H9 (cell line): ENCODE results near the gene CHMP6. TPM values are rescaled to one million over a fixed set of nuclear protein-coding genes. Genes with fewer than 3 reads are reported as not detected.

Experiments used
- DNase-seq: peaks from one replicate; pipeline ENCODE4 v3.0.0-alpha.2; 2017
- H2AFZ ChIP-seq: one replicate; pipeline ENCODE4 v1.6.1; 2013; ENCODE audit warnings: mild to moderate bottlenecking, low read length, control low read depth, moderate library complexity
- H2AK5ac ChIP-seq: 2 replicates; pipeline ENCODE4 v1.6.1; 2013; ENCODE audit warnings: low read length, control low read depth, mixed read lengths; ENCODE audit not compliant: insufficient read length
- H2BK120ac ChIP-seq: one replicate; pipeline ENCODE4 v1.6.1; 2013; ENCODE audit warnings: low read depth, mild to moderate bottlenecking, low read length, control low read depth, inconsistent platforms; ENCODE audit not compliant: poor library complexity, severe bottlenecking
- H2BK12ac ChIP-seq: 2 replicates; pipeline ENCODE4 v1.6.1; 2013; ENCODE audit warnings: low read length, control low read depth, mixed read lengths, low read depth; ENCODE audit not compliant: insufficient read length
- H2BK15ac ChIP-seq: 2 replicates; pipeline ENCODE4 v1.6.1; 2013; ENCODE audit warnings: low read depth, low read length, control low read depth
- H2BK20ac ChIP-seq: one replicate; pipeline ENCODE4 v1.6.1; 2013; ENCODE audit warnings: low read depth, mild to moderate bottlenecking, low read length, control low read depth, inconsistent platforms; ENCODE audit not compliant: poor library complexity, severe bottlenecking
- H2BK5ac ChIP-seq: 2 replicates; pipeline ENCODE4 v1.6.1; 2013; ENCODE audit warnings: low read length, control low read depth, mixed read lengths; ENCODE audit not compliant: insufficient read length
- H3K14ac ChIP-seq: 2 replicates; pipeline ENCODE4 v1.6.1; 2013; ENCODE audit warnings: low read length, control low read depth; ENCODE audit not compliant: insufficient read depth
- H3K18ac ChIP-seq: 2 replicates; pipeline ENCODE4 v1.6.1; 2013; ENCODE audit warnings: low read depth, mild to moderate bottlenecking, mixed read lengths, low read length, control low read depth; ENCODE audit not compliant: insufficient read length
- H3K23ac ChIP-seq: 2 replicates; pipeline ENCODE4 v1.6.1; 2013; ENCODE audit warnings: low read length, control low read depth, mixed read lengths, low read depth; ENCODE audit not compliant: insufficient read length
- H3K23me2 ChIP-seq: 2 replicates; pipeline ENCODE4 v1.6.1; 2013; ENCODE audit warnings: low read depth, mild to moderate bottlenecking, mixed read lengths, low read length, control low read depth; ENCODE audit not compliant: insufficient read length, poor library complexity, severe bottlenecking
- H3K27ac ChIP-seq: 2 replicates; pipeline ENCODE4 v1.5.1; 2013; ENCODE audit warnings: low read length, control low read depth, mixed read lengths, low read depth; ENCODE audit not compliant: insufficient read length
- H3K27me3 ChIP-seq: 2 replicates; pipeline ENCODE4 v1.6.1; 2013; ENCODE audit warnings: low read length, control low read depth, inconsistent platforms; ENCODE audit not compliant: insufficient read depth
- H3K4ac ChIP-seq: 2 replicates; pipeline ENCODE4 v1.6.1; 2013; ENCODE audit warnings: low read depth, mild to moderate bottlenecking, control low read depth, inconsistent platforms, low read length, moderate library complexity
- H3K4me1 ChIP-seq: 2 replicates; pipeline ENCODE4 v1.6.1; 2013; ENCODE audit warnings: low read length, control low read depth, inconsistent platforms; ENCODE audit not compliant: insufficient read depth
- H3K4me2 ChIP-seq: 2 replicates; pipeline ENCODE4 v1.6.1; 2013; ENCODE audit warnings: low read length, control low read depth, mixed read lengths; ENCODE audit not compliant: insufficient read length, insufficient read depth
- H3K56ac ChIP-seq: 2 replicates; pipeline ENCODE4 v1.6.1; 2013; ENCODE audit warnings: low read depth, mild to moderate bottlenecking, mixed read lengths, low read length, control low read depth; ENCODE audit not compliant: insufficient read length
- H3K79me1 ChIP-seq: 2 replicates; pipeline ENCODE4 v1.6.1; 2013; ENCODE audit warnings: low read depth, mild to moderate bottlenecking, moderate library complexity, low read length, control low read depth, inconsistent platforms; ENCODE audit not compliant: insufficient read depth, poor library complexity, severe bottlenecking
- H3K79me2 ChIP-seq: 2 replicates; pipeline ENCODE4 v1.6.1; 2013; ENCODE audit warnings: low read length, control low read depth, inconsistent platforms; ENCODE audit not compliant: insufficient read depth
- H3K9ac ChIP-seq: 2 replicates; pipeline ENCODE4 v1.6.1; 2013; ENCODE audit warnings: low read length, control low read depth, mixed read lengths; ENCODE audit not compliant: insufficient read length; ENCODE audit errors: extremely low read depth
- H3K9me3 ChIP-seq: one replicate; pipeline ENCODE4 v1.6.1; 2013; ENCODE audit warnings: low read depth, low read length, inconsistent platforms; ENCODE audit not compliant: control insufficient read depth
- H3T11ph ChIP-seq: one replicate; pipeline ENCODE4 v1.6.1; 2013; ENCODE audit warnings: mild to moderate bottlenecking, low read length, control low read depth, inconsistent platforms
- H4K20me1 ChIP-seq: one replicate; pipeline ENCODE4 v1.6.1; 2013; ENCODE audit not compliant: control insufficient read depth, insufficient read length, insufficient read depth
- H4K5ac ChIP-seq: 2 replicates; pipeline ENCODE4 v1.6.1; 2013; ENCODE audit warnings: low read depth, mild to moderate bottlenecking, mixed read lengths, low read length, control low read depth; ENCODE audit not compliant: insufficient read length
- H4K8ac ChIP-seq: replicated peaks from 2 replicates; pipeline ENCODE4 v1.6.1; 2013; ENCODE audit warnings: low read length, control low read depth, mixed read lengths, low read depth; ENCODE audit not compliant: insufficient read length
- H4K91ac ChIP-seq: 2 replicates; pipeline ENCODE4 v1.6.1; 2013; ENCODE audit warnings: low read depth, mild to moderate bottlenecking, moderate library complexity, mixed read lengths, low read length, control low read depth; ENCODE audit not compliant: insufficient read length
- H3K27ac Mint-ChIP-seq, 3 experiments: 2 replicates in 2 of 3; 3 replicates in 1 of 3; pipeline ENCODE4 v1.8.0; 2020 to 2021; ENCODE audit warnings: mixed read lengths in 3 of 3, mild to moderate bottlenecking in 1 of 3, moderate library complexity in 1 of 3
- H3K27me3 Mint-ChIP-seq: 2 replicates; pipeline ENCODE4 v1.8.0; 2021; ENCODE audit warnings: low read depth, mild to moderate bottlenecking, moderate library complexity, mixed read lengths
- H3K36me3 Mint-ChIP-seq, 3 experiments: 2 replicates in 2 of 3; 3 replicates in 1 of 3; pipeline ENCODE4 v1.8.0; 2020 to 2021; ENCODE audit warnings: low read depth in 3 of 3, mixed read lengths in 3 of 3; ENCODE audit not compliant: insufficient read depth in 1 of 3
- H3K4me1 Mint-ChIP-seq, 2 experiments: 2 replicates each; pipeline ENCODE4 v1.8.0; 2020; ENCODE audit warnings: mixed read lengths in 2 of 2
- H3K4me3 Mint-ChIP-seq, 2 experiments: 2 replicates in 1 of 2; 3 replicates in 1 of 2; pipeline ENCODE4 v1.8.0; 2020 to 2021; ENCODE audit warnings: mild to moderate bottlenecking in 2 of 2, mixed read lengths in 2 of 2, moderate library complexity in 1 of 2
- H3K9me3 Mint-ChIP-seq, 2 experiments: 2 replicates in 1 of 2; 3 replicates in 1 of 2; pipeline ENCODE4 v1.8.0; 2020; ENCODE audit warnings: mild to moderate bottlenecking in 2 of 2, mixed read lengths in 2 of 2, moderate library complexity in 1 of 2
- CTCF ChIP-seq: fragments of 200-600 bp; sonication (generic); conservative IDR thresholded peaks from 3 replicates; pipeline ENCODE4 v1.8.0; 2021; ENCODE audit warnings: antibody characterized with exemption, mild to moderate bottlenecking
- WGBS: extraction: QIAGEN DNeasy Blood & Tissue Kit; methylation state at CpG from one replicate; pipeline ENCODE4 v1.1.7; 2013; ENCODE audit warnings: missing lambda C conversion rate, low lambda C conversion rate, mixed read lengths; ENCODE audit not compliant: insufficient read length; ENCODE audit errors: extremely low coverage; 5-methylcytosine and 5-hydroxymethylcytosine counted together
- total RNA-seq: library from RNA; stranded (reverse); gene quantifications from 2 replicates; pipeline ENCODE4 v1.2.1, GENCODE V29; 2021

CHMP6 gene
- total RNA-seq, 1 experiment from 2014 or later: 23.4 TPM

- H3K27ac Mint-ChIP-seq: peak overlapping the region in 1 of 3 experiments; percentile 57; a peak in 2 of 7 replicates
- no peak overlapping the region for H3K18ac ChIP-seq
- no CpG with 5 or more reads among the region's 29 CpGs for WGBS
- no peak for DNase-seq
- H3K4ac ChIP-seq: no peak overlapping the region
- H3K79me2 ChIP-seq: no peaks in the 10 kb centered on the region
- no peak overlapping the region for H2AK5ac ChIP-seq
- no peak overlapping the region for H3T11ph ChIP-seq
- H3K79me1 ChIP-seq: no peaks in the 10 kb centered on the region
- no peak for TF ChIP-seq CTCF
- H2BK15ac ChIP-seq: no peak overlapping the region
- peaks cover 1% of the 10 kb centered on the region; the same call in 1 of the 2 replicates for H3K27me3 Mint-ChIP-seq
- no peak overlapping the region for H3K4me3 Mint-ChIP-seq
- H4K20me1 ChIP-seq: no peaks in the 10 kb centered on the region
- H2BK20ac ChIP-seq: no peak overlapping the region
- H4K8ac ChIP-seq: no peak overlapping the region
- H3K4me2 ChIP-seq: no peak overlapping the region
- no peak overlapping the region for H3K27ac ChIP-seq
- no peak overlapping the region for H4K91ac ChIP-seq
- H3K9me3 ChIP-seq: no peaks in the 10 kb centered on the region
- H2BK12ac ChIP-seq: no peak overlapping the region
- H2BK5ac ChIP-seq: no peak overlapping the region
- H3K14ac ChIP-seq: no peak overlapping the region; the same call in 1 of the 2 replicates
- H4K5ac ChIP-seq: no peak overlapping the region
- no peaks in the 10 kb centered on the region for H3K23me2 ChIP-seq
- H3K36me3 Mint-ChIP-seq: peaks cover 0 to 6% (median 0%) of the 10 kb centered on the region in 3 experiments; a peak in 3 of 7 replicates
- H3K23ac ChIP-seq: no peak overlapping the region
- H3K4me1 ChIP-seq: no peaks in the 10 kb centered on the region
- H3K27me3 ChIP-seq: no peaks in the 10 kb centered on the region
- no peak overlapping the region for H2BK120ac ChIP-seq
- no peak overlapping the region for H2AFZ ChIP-seq
- no peaks in the 10 kb centered on the region for H3K9me3 Mint-ChIP-seq
- H3K9ac ChIP-seq: no peak overlapping the region
- H3K56ac ChIP-seq: no peak overlapping the region
- peaks cover 8 to 12% of the 10 kb centered on the region in 2 experiments; a peak in 3 of 4 replicates for H3K4me1 Mint-ChIP-seq
These were observed 35.1 kb upstream of the CHMP6 start for GRCh38 chr17:80956321-80957190.
